Sigmoid colon (tissue), 4 donors: ENCODE data around the gene IARS1.

Source experiments
- EP300 ChIP-seq, 4 donors: sonication (generic); formaldehyde crosslinking; IDR thresholded peaks; one replicate each; pipeline ENCODE4 v1.6.1; 2017; ENCODE audit warnings: antibody characterized with exemption in 4 of 4
- POLR2AphosphoS5 ChIP-seq, 4 donors: sonication (generic); formaldehyde crosslinking; IDR thresholded peaks; one replicate each; pipeline ENCODE4 v1.6.1; 2017; ENCODE audit warnings: antibody characterized with exemption in 4 of 4
- TF ChIP-seq, protein P1 (sequence below), 4 experiments: fragments of 450-650 bp in 3 of 4; fragments of 200-600 bp in 1 of 4; IDR thresholded peaks; one replicate each; pipeline ENCODE4 v1.5.1; 2016 to 2019; ENCODE audit warnings: antibody characterized with exemption in 4 of 4, mild to moderate bottlenecking in 3 of 4, moderate library complexity in 2 of 4

DNA sequence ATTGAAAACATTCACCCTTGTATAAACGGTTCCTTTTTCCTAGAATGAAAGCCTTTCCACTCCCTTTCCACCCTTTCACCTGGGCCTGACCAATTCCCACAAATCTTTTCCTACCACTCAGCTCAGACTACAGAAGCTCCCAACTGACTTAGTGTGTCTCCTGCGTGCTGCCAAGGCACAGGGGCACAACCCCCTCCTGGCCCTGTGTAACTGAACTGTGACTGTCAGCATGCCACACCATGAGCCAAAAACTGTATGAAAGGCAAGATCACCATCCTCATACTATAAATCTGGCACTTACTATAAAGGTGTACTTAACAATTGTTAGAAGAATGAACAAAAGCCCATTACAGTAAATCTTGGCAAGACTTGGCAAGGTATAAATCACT lies 20.1 kb upstream of the IARS1 start:
- TF ChIP-seq, protein P1, sequence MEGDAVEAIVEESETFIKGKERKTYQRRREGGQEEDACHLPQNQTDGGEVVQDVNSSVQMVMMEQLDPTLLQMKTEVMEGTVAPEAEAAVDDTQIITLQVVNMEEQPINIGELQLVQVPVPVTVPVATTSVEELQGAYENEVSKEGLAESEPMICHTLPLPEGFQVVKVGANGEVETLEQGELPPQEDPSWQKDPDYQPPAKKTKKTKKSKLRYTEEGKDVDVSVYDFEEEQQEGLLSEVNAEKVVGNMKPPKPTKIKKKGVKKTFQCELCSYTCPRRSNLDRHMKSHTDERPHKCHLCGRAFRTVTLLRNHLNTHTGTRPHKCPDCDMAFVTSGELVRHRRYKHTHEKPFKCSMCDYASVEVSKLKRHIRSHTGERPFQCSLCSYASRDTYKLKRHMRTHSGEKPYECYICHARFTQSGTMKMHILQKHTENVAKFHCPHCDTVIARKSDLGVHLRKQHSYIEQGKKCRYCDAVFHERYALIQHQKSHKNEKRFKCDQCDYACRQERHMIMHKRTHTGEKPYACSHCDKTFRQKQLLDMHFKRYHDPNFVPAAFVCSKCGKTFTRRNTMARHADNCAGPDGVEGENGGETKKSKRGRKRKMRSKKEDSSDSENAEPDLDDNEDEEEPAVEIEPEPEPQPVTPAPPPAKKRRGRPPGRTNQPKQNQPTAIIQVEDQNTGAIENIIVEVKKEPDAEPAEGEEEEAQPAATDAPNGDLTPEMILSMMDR (IDR thresholded peaks at IDR 0.05), result no peak
- TF ChIP-seq EP300 (IDR thresholded peaks at IDR 0.05) (no peak), POLR2AphosphoS5 (IDR thresholded peaks at IDR 0.05) (no peak)
